WI38 (cell line): ENCODE data around the gene KCNH2.

Source experiments
- H3K4me3 ChIP-seq: 2 replicates; pipeline ENCODE4 v1.5.1; 2011; ENCODE audit warnings: low read depth, mild to moderate bottlenecking, control low read depth, low read length
- TF ChIP-seq, protein P1 (sequence below): IDR thresholded peaks from 2 replicates; pipeline ENCODE4 v1.5.1; 2012; ENCODE audit warnings: low read depth, mild to moderate bottlenecking, control low read depth, low read length

KCNH2 gene

DNA sequence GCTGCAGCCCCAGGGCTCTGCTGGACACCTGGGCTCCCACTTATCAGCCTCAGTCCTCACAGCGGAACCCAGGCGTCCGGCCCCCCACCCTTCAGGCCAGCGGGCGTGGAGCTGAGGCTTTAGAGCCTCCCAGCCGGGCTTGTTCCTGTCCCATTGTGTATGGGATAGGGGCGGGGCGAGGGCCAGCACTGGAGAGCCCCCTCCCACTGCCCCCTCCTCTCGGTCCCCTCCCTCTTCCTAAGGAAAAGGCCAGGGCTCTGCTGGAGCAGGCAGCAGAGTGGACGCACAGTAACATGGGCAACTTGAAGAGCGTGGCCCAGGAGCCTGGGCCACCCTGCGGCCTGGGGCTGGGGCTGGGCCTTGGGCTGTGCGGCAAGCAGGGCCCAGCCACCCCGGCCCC is 15.4 kb upstream of the KCNH2 start:
- no peak overlapping the region for H3K4me3 ChIP-seq
- TF ChIP-seq, protein P1, sequence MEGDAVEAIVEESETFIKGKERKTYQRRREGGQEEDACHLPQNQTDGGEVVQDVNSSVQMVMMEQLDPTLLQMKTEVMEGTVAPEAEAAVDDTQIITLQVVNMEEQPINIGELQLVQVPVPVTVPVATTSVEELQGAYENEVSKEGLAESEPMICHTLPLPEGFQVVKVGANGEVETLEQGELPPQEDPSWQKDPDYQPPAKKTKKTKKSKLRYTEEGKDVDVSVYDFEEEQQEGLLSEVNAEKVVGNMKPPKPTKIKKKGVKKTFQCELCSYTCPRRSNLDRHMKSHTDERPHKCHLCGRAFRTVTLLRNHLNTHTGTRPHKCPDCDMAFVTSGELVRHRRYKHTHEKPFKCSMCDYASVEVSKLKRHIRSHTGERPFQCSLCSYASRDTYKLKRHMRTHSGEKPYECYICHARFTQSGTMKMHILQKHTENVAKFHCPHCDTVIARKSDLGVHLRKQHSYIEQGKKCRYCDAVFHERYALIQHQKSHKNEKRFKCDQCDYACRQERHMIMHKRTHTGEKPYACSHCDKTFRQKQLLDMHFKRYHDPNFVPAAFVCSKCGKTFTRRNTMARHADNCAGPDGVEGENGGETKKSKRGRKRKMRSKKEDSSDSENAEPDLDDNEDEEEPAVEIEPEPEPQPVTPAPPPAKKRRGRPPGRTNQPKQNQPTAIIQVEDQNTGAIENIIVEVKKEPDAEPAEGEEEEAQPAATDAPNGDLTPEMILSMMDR = no peak

DNA sequence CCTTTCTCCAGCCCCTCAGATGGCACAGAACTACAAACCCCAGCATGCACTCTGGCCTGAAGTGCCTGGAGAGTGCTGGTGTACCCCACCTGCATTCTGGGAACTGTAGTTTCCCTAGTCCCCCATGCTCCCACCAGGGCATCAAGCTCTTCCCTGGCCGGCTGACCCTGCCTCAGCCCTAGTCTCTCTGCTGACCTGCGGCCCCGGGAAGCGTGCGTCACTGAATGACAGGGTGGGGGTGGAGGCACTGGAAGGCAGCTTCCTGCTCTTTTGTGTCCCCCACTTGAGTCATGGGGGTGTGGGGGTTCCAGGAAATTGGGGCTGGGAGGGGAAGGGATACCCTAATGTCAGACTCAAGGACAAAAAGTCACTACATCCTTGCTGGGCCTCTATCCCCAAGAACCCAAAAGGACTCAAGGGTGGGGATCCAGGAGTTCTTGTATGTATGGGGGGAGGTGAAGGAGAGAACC is 14.7 kb upstream of the KCNH2 start:
- no peak overlapping the region for H3K4me3 ChIP-seq
- TF ChIP-seq, protein P1 = no peak

DNA sequence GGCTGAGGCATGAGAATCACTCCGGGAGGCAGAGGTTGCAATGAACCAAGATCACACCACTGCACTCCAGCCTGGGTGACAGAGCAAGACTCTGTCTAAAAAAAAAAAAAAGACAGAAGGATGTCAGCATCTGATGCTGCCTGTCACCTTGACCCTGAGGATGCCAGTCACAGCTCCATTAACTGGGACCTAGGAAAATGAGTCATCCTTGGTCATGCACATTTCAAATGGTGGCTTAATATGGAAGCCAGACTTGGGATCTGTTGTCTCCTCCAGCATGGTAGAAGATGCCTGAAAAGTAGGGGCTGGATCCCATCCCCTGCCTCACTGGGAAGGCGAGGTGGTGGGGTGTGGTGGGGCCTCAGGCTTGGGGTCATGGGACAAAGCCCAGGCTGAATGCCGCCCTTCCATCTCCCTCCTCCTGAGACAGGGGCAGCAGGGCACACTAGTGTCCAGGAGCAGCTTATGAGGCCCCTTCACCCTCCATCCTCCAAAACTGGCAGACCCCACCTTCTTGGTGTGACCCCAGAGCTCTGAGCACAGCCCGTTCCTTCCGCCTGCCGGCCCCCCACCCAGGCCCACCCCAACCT is 14.0 kb upstream of the KCNH2 start:
- TF ChIP-seq, protein P1 = no peak
- H3K4me3 ChIP-seq = no peak overlapping the region

DNA sequence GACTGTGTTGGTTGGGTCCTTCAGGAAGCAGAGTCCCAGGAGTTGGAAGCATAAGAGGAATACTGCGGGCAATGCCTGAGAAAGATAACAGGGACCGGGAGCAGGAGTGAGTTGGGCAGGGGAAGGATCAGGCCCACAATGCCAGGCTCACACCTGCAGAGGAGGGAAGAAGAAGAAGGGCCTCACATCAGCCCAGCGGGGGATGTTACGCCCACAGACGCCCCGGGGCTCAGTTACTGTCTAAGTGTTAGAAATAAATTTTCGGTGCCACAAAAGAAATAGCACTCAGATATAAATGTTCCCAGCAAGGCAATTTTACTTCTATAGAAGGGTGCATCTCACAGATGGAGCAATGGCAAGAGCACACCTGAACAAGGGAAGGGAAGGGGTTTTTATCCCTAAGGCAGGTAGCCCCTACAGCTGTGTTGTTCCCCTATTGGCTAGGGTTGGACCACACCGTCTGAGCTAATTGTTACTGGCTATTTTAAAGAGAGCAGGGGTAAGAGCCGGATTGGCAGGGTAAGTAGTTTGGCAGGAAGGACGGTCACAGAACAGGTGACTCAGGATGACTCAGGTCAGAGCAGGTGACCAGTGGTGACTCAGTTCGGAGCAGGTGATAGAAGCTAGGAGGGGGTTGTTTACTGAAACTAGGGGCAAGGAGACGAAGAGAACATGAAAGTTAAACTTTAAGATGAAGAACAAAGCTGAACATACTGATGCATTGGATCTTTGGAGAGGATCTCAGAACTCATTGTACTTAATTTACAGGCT is 12.5 kb upstream of the KCNH2 start, which contains the start of gene NOS3:
Gene NOS3 (plus strand): TSS at position 602 of the 771 bp plus-strand sequence. CDS start 2,787 bp downstream, outside the sequence.
- no peak within 1 kb of the TSS for H3K4me3 ChIP-seq
- TF ChIP-seq, protein P1 = no peak

DNA sequence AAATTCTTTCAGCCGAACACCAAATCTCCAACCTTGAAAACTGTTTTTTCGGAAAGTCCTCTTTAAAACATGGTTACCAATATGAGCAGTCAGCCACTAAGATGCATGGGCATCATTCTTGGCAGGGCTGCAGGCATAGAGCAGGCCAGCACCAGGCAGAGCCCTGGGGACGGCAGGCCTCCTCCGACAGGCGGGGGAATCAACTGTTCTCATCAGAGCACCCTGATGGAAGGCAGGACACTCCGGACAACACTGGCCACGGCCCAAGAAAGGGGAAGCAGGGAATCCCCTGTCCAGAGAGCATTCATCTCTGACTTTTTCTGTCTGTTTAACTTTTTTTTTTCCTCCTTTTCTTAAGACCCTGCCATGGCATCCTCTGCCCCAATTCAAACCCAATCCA is 11.3 kb upstream of the KCNH2 start:
- H3K4me3 ChIP-seq = no peak overlapping the region
- TF ChIP-seq, protein P1 = no peak

DNA sequence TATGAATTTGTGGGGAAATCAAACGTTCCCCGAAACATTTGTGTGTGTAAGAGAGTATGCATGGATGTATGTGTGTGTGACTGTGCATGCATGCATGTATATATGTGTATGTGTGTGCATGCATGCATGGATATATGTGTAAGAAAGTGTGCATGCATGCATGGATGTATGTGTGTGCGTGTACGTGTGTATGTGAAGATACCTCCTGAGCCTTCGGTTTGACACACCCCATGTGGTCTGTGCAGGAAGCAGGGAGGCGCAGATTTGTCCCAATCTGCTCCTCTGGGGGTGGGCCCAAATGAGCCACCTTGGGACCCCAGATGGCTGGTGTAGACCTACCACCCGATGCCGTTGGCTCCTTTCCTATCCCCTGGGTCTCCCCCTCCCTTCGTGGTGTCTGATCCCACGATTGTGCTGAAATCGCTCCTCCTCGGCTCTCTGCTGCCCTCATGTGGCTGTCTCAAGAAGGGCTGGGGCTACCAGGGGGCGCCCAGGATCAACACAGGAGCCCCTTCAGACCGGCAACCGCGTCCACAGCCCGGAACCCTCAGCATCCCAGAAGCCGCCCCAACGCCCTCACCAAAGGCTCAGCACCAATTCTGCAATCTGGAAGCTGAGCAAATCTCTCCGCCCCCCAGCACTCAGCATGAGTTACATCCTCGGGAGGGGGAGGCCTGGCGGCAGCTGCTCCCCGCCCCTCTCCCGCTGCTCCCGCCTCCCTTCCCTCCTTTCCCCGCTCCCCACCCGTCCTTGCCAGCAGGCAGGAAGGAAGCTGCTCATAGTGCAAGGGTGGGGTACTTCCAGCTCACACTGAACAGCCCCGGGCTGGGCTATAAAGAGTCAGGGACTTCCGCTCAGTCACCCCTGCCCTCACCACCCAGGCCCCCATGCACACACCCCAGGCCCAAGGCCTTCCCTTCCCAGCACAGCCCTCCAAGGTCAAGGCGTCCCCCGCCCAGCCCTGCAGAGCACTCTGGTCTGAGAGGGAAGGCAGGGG is 10.4 kb upstream of the KCNH2 start:
- TF ChIP-seq, protein P1 = peak; percentile 87
- no peak overlapping the region for H3K4me3 ChIP-seq
